ENCODE results near the gene RACGAP1.

The RACGAP1 gene, protein sequence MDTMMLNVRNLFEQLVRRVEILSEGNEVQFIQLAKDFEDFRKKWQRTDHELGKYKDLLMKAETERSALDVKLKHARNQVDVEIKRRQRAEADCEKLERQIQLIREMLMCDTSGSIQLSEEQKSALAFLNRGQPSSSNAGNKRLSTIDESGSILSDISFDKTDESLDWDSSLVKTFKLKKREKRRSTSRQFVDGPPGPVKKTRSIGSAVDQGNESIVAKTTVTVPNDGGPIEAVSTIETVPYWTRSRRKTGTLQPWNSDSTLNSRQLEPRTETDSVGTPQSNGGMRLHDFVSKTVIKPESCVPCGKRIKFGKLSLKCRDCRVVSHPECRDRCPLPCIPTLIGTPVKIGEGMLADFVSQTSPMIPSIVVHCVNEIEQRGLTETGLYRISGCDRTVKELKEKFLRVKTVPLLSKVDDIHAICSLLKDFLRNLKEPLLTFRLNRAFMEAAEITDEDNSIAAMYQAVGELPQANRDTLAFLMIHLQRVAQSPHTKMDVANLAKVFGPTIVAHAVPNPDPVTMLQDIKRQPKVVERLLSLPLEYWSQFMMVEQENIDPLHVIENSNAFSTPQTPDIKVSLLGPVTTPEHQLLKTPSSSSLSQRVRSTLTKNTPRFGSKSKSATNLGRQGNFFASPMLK

DNA sequence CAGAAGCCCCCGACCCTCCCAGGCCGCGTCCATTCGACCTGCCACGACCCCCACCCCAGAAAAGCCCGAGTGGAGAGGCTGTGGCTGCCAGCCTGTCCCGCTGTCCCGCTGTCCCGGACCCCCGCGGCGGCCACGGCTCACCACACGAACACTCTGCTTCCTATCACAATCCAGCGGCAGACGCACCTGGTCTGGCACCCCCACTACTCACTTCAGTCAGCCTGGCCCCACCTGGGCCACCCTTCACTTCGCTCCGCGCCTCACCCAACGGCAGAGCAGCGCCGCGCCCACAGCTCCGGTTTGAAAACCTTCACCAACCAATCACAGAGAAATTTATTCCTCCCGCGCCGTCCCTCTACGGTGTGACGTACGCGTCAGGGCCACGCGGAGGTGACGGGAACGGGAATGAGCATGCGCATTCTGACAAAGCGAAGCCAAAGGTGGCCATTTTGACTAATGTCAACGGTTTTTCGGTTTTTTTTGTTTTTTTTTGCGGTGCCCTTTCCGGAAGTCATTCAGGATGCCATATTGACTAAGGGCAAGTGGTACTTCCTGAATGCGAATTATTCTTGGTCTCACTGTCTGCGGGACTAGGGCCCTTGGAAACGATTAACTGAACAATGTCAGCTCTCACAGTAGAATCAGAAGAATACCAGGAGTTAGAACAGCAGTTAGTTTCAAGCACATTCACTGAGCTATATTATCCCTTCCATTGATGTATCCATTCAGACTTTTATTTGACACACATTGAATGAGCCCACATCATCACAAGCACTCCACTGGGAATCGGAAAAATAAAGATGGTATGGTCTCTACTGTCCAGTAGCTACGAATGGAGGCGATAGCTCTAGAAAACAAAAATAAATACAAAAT lies at the start of gene RACGAP1:
Gene RACGAP1, minus strand, starts transcription at position 308 of the 873 bp plus-strand sequence. CDS start 8,779 bp downstream, outside the sequence.
- DNase-seq (ENCODE audit: low spot score), result peak; percentile 99

DNA sequence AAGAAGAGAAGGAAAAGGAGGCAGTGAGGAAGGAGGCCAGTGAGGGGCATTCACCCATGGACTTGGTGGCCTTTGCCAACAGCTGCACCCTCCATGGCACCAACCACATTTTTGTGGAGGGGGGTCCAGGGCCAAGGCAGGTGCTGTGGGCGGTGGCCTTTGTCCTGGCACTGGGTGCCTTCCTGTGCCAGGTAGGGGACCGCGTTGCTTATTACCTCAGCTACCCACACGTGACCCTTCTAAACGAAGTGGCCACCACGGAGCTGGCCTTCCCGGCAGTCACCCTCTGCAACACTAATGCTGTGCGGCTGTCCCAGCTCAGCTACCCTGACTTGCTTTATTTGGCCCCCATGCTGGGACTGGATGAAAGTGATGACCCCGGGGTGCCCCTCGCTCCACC lies 48.4 kb upstream of the RACGAP1 start:
- no peak for DNase-seq (ENCODE audit: low spot score)

DNA sequence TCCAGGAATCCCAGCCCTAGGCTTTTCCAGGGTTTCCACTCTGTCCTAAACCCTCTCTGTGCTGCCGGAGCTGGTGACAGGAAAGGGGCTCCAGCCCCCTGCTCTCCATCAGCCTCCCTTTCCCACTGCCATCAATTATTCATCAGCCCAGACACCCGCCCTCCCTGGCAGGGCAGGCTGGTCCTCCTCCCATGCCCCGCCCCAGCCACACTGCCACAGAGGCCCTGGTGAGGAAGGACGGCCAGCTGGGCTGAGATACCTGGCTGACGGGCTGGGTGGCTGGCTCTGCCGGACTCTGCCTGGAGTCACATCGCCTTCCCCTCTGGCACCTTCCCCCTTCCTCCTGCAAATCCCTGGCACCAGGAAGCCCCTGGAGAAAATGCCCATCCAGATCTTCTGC lies 47.9 kb upstream of the RACGAP1 start:
- no peak for DNase-seq (ENCODE audit: low spot score)

DNA sequence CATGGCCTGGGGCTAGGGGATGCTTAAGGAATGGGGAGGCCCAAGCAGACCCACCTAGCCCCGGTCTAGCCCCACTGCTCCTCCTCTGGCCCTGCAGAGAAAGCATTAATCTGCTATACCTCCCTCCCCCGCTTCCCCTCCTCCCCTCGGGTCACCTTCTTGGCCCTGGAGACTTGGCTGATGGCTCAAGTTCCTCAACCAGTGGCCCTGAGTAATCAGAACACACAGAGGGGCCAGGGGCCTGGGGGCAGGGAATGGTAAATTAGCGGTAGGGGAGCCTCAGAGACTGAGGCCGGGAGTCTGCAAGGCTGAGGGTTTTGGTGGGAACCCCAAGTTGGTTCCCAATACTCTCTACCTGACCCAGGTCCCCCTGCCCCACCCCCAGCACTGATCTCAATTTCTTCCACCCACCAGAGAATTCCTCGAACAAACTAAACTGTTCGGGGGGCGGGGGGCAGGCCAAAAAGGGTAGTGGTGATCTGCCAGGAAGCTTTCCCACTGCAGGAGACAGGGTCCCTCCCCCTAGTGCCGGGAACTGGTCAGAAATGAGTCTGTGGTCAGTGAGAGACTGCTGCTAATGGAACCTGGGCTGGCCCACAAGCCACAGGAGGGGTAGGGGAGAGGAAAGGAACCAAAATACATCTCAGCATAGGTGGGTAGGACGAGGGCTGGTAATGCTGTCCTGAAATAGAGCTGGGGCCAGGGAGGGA lies 47.1 kb upstream of the RACGAP1 start:
- no peak for DNase-seq (ENCODE audit: low spot score)

DNA sequence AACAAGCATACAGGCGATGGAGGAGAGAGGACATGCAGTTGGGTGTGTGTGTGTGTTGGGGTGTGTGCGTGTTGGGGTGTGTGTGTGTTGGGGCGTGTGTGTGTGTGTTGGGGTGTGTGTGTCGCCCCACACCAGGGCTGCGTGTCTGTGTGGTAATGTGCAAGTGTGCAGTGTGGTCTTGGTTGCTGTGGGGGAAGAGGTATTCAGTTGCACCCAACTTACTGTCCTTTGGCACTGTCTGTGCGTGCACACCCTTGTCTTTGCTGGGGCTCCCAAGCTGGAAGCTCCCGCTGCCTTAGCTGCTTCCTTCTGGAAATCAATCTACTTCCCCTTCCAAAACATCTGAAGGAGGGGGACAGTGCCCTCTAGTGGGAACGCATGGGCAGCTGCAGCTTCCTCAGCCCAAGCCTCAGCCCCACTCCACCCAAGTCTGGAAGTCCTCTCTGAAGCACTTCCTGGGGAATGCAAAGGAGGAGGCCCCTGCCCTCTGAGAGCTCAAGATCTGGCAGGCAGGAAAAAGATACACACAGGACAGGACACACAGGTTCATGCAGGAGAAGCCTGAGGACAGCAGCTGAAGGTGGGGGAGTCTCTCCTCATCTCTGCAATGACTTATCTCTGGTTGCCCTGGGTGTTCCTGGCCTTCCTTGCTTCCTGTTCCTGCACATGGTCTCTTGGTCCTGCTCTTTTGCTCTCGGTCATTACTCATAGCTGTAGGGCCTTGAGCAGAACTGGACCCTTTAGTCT lies 45.2 kb upstream of the RACGAP1 start:
- peak; percentile 77 for DNase-seq (ENCODE audit: low spot score)

DNA sequence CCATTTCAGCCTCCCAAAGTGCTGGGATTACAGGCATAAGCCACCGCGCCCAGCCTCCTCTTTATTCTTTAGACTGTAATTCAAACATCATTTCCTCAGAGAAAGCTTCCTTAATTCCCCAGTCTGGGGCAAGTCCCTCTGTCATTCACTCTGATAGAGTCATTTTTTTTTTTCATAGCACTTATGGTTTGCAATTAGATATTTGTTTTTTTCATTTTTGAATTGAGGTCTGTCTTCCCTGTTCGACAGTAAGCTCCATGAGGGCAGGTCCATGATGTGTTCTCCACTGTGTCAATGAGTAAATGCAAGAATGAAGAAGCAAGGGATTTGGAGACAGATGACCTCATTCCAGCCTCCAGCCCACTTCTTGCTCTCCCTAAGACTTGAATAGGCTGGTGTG lies 44.2 kb upstream of the RACGAP1 start:
- no peak for DNase-seq (ENCODE audit: low spot score)

DNA sequence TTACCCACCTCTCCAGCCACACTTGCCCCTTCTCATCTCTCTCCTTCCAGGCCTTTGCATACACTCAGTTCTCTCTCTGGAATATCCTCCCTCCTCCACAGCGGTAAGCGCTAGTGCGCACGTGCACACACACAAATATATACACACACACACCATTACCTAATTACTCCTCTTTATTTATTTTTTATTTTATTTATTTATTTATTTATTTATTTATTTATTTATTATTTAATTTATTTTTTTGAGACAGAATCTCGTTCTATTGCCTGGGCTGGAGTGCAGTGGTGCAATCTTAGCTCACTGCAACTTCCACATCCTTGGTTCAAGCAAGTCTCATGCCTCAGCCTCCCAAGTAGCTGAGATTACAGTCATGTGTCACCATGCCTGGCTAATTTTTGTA lies 43.8 kb upstream of the RACGAP1 start:
- no peak for DNase-seq (ENCODE audit: low spot score)

DNA sequence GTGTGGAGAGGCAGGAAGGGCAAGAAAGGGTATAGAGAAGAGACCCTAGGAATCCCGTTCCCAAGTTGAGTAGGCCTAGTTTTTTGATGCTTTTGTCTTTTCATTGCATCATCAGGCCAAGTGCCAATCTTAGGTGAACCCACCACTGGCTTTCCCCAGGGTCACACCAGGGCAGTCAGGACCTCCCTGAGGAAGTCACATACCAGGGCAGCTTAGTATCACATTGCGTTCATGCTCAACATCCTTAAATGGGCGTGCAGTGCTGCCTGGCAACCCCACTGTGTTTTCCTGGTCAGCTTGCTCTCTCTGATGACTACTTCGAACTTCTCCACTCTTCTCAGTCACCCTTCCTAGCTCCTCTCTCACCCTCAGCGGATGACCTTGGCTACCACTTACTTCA lies 41.1 kb upstream of the RACGAP1 start:
- peak; percentile 52 for DNase-seq (ENCODE audit: low spot score)

DNA sequence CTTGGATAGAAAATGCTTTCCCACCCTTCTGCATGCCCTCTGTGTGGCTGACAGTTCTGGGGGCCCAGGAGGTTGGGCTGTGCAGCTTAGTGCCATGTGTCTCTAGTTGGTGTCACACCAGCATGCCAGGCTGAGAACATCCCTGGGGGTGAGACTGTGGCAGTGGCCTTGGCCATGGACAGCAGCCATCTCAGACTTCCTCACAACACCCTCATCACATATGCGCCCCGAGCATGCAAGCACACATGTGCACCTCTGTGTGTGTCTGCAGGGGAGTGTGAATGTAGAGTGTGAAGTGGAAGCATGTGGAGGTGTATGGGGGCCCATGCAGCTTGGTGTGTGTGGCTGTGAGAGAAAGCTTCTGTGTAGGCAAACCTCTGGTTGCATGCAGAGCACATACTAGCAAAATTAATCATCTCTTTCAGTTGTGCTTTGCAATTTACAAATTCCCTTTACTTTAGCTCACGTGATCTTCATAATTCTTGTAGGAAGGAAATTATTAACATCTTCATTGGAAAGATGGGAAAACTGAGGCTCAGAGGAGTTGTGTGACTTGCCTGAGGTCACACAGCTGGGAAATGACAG lies 40.5 kb upstream of the RACGAP1 start:
- no peak for DNase-seq (ENCODE audit: low spot score)

DNA sequence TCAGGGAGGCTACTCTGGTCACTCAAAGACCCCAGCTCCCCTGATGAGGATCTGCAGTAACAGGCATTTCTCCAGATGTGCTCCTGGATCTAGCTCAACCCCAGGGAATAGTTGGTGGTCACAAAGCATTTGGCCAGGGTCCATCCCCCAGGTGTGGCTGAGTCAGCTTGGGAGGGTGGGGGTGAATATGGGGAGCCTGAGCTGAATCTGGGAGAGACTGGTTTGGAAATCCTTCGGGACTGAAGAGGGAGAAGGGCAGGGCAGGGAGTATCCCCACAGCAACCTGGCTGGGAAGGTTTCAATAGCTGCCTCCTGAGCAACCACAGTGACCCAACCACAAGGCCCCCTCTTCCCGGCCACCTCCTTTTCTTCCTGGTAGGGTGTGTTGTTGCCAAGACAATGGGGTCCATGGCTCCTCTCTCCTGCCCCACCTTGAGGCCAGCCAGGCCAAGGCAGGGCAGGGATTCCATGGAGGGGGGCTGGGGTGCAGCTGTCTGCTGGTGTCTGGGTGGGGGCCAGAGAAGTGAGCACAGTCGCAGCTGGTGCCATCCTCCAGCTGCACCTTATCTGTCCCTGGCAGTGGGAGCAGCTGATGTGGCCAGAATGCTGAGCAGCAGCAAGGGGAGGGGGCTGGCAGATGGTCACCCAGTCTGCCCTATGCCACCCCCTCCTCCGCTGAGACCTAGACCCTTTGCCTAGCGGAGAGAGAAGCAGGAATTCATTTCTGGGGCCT lies 37.6 kb upstream of the RACGAP1 start:
- no peak for DNase-seq (ENCODE audit: low spot score)

DNA sequence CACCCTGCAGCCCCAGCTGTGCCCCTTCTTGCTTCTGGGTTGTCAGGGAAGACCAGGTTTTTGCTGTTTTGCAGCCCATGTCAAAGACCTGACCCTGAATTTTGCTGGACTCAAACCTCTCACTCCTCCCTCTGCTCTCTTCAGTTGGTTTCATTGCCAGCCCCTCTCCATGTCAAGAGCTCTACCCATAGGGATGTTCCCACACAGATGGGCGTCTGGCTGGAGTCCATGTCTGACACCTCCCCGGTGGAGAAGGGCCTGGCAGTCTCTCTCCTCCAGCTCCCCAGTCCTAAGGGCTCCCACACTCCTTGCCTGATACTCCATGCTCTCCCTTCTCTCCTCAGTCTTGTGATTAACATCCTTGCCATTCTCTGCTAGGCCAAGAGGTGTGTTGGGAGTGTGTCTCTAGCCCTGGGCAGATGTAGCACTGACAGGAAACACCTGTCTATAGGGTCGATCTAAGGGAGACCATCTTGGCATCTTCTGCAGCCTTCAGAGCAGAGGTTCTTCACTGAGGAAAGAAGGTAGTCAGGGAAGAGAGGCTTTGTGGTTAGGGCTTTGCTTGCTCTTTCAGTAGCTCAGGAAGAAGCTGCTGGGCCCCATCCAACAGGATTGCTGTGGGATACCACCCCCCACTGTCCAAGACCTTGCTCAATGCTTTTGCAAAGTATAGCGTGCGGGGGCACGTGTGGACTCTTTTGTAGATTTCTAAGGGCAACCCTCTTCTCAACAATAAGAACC lies 36.8 kb upstream of the RACGAP1 start:
- DNase-seq (ENCODE audit: low spot score), result no peak

DNA sequence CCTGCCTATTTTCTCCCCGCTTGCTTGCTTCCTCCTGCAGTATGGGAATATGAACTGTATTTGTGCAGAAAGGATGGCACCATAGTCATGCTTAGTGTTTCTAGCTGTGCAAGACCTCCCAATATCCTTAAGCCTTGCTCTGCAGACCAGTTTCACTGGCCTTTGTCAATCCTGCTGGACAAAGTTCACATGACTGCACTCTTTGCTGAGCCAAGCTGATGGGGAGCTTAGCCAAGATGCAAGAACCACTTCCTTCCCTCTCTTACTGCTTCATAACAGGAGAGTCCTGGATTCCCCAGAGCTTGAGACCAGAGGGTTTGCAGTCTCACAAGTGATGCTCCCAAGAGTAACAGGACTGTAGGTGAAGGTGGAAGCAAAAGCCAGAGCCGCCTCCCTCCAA lies 35.9 kb upstream of the RACGAP1 start:
- DNase-seq (ENCODE audit: low spot score), result no peak

DNA sequence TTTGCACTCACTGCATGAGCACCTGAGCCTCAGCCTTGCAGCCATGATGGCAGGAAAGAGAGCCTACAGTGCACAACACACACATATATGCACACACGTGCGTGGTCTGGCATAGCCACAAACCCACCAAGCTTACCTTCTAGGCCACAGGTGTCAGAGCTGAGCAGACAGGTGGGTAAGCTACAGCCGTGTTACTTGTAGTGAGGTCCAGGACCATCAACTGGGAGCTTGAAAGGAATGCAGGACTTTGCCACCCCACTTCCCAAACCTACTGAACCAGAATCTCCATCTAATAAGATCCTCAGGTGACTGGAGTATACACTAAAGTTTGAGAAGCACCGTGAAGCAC lies 34.8 kb upstream of the RACGAP1 start:
- no peak for DNase-seq (ENCODE audit: low spot score)

DNA sequence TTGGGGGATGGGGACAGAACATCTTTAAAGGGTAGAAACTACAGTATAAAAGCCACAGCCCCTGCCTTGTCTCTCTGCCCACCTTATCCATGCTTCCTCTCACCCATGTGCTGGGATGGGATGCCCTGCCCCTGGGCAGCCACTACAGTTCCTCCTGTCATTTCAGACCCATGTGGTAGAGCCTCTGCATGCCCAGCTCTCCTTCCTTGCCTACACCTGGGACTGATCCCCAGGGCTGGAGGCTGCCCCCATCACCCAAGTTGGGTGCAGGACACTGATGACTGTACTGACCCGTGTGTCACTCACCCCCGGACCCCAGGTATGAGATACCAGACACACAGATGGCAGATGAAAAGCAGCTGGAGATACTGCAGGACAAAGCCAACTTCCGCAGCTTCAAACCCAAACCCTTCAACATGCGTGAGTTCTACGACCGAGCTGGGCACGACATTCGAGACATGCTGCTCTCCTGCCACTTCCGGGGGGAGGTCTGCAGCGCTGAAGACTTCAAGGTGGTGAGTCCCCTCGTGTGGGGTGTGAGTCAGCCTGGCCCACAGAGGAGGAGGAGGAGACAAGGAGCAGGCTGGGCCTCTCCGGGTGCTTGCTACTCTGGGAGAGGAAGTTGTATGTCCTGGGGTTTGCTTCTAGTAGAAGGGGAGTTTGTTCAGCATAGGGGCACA lies 34.3 kb upstream of the RACGAP1 start:
- no peak for DNase-seq (ENCODE audit: low spot score)

DNA sequence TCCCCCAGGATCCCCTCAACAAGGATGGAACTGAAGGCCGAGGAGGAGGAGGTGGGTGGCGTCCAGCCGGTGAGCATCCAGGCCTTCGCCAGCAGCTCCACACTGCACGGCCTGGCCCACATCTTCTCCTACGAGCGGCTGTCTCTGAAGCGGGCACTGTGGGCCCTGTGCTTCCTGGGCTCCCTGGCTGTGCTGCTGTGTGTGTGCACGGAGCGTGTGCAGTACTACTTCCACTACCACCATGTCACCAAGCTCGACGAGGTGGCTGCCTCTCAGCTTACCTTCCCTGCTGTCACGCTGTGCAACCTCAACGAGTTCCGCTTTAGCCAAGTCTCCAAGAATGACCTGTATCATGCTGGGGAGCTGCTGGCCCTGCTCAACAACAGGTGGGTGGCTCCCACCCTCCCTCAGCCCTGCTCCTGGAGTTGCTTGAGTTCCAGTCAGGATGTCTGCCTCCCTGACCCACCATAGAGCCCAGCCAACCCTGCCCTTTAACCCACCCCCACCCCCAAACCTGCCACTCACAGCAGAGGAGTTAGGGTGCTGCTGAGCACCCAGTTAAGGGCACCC lies 33.5 kb upstream of the RACGAP1 start:
- DNase-seq (ENCODE audit: low spot score), result no peak

DNA sequence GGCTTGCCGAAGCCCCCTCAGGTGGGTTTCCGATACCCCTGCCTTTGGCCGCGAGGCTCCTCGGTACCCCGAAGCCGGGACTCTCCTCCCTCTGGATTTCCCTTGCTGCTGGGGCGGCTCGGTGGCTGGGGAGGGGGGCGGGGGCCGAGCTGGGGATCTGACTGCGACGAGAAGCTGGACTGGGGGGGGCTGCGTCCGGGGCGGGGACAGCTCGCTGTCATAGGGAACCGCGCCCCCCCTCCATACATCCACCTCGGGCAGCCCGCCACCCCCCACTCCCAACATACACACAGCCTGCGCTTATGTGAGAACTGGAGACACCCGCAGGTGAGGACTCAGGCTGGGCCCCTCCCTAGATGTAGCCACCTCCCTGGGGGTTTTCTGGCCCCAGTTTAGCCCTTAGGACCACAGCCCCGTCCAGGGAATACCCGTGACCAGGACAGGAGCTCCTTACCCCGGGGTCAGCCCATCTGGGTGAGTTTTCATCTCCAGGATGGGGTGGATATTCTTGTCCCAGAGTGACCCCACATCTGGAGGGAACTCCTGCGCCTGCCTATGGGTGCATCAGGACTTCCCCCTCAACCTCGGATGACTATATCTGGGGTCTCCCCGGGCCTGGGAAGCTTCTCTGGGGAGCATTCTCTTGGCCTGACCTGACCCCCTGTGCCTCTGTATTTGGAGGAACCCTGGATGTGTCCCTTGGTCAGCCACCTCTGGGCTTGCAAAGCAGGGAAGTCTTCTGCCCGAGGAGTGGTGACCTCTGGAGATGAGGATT lies 32.8 kb upstream of the RACGAP1 start:
- DNase-seq (ENCODE audit: low spot score), result no peak

DNA sequence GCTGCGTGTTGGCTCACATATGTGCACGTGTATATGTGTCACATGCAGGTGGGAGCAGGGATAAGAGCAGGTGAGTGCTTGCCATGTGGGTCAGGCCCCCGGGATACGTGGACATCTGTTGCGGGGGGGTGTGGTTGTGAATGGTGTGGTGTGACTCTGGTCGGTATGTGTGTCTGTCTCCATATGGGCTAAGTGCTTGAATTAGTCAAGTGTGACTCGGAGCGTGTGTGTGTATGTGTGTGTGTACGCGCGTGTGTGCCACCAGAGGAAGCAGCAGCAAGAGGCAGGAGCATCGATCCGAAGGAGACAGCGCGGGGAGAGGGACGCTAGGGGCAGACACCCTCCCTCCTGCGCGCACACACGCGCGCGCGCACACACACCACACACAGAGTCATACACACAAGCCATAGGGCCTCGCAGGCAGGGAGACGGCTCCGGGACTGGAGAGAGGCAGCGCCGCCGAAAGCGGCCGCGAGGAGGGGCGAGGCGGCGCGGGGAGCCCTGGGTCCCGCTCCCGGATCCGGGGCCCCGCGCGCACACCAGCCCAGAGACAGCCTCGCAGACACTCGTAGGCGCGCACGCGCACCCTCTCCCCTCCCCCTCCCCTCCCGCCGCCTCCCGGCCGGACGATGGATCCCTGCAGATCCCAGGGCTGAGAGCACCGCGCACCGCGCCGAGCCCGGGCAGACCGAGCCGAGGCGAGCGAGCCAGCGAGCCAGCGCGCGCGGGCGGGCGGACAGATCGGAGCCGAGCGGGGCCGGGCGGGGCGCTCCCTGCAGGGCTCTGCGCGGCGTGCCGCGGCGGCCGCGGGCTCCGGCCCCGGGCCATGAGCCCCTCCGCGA lies 31.9 kb upstream of the RACGAP1 start, which contains the start of gene ASIC1:
Gene ASIC1, plus strand, starts transcription at position 597 of the 842 bp plus-strand sequence. CDS start 1,171 bp downstream, outside the sequence.
- peak; percentile 87 for DNase-seq (ENCODE audit: low spot score)
